ENCODE results near the gene SEC14L2.

DNA sequence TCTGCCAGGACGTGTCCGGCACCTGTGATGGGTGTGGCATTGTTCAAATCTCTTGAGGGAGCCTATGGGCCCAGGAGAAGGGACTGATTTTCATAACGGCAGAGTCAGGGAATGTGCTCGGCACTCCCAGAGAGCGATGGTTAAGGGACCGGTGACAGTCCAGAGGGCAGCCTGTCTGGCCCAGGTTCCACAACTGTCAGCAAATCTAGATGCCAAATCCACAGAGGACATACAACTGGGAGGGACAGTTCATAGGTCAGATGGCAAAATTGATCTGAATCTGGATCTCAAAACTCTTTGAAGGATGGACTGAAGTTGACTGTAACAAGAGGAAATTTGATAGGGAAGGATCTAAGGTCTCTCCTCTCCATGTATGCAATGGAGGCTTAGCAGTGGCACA lies 7.5 kb downstream of the SEC14L2 start:
- no peak for TF ChIP-seq POLR2A (IDR thresholded peaks at IDR 0.05)
- TF ChIP-seq, protein P1, sequence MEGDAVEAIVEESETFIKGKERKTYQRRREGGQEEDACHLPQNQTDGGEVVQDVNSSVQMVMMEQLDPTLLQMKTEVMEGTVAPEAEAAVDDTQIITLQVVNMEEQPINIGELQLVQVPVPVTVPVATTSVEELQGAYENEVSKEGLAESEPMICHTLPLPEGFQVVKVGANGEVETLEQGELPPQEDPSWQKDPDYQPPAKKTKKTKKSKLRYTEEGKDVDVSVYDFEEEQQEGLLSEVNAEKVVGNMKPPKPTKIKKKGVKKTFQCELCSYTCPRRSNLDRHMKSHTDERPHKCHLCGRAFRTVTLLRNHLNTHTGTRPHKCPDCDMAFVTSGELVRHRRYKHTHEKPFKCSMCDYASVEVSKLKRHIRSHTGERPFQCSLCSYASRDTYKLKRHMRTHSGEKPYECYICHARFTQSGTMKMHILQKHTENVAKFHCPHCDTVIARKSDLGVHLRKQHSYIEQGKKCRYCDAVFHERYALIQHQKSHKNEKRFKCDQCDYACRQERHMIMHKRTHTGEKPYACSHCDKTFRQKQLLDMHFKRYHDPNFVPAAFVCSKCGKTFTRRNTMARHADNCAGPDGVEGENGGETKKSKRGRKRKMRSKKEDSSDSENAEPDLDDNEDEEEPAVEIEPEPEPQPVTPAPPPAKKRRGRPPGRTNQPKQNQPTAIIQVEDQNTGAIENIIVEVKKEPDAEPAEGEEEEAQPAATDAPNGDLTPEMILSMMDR (IDR thresholded peaks at IDR 0.05): no peak

All from esophagus squamous epithelium (tissue), 4 donors.